HG02885 (cell line): ENCODE data around the gene NCKAP1.
A peak's percentile ranks its signal among the peaks of the same experiment; 100 is the strongest.
"Not testable (repeated sequence)": the region's sequence is repeated elsewhere in the genome, so short reads cannot be mapped to it uniquely, and the experiment has no call there.

Source experiments
- ATAC-seq: cut with Tn5 transposase; IDR thresholded peaks from one replicate; pipeline ENCODE4 v1.9.1; 2021; ENCODE audit warnings: mild to moderate bottlenecking; ENCODE audit not compliant: unreplicated experiment, poor library complexity

Gene NCKAP1, protein sequence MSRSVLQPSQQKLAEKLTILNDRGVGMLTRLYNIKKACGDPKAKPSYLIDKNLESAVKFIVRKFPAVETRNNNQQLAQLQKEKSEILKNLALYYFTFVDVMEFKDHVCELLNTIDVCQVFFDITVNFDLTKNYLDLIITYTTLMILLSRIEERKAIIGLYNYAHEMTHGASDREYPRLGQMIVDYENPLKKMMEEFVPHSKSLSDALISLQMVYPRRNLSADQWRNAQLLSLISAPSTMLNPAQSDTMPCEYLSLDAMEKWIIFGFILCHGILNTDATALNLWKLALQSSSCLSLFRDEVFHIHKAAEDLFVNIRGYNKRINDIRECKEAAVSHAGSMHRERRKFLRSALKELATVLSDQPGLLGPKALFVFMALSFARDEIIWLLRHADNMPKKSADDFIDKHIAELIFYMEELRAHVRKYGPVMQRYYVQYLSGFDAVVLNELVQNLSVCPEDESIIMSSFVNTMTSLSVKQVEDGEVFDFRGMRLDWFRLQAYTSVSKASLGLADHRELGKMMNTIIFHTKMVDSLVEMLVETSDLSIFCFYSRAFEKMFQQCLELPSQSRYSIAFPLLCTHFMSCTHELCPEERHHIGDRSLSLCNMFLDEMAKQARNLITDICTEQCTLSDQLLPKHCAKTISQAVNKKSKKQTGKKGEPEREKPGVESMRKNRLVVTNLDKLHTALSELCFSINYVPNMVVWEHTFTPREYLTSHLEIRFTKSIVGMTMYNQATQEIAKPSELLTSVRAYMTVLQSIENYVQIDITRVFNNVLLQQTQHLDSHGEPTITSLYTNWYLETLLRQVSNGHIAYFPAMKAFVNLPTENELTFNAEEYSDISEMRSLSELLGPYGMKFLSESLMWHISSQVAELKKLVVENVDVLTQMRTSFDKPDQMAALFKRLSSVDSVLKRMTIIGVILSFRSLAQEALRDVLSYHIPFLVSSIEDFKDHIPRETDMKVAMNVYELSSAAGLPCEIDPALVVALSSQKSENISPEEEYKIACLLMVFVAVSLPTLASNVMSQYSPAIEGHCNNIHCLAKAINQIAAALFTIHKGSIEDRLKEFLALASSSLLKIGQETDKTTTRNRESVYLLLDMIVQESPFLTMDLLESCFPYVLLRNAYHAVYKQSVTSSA

DNA sequence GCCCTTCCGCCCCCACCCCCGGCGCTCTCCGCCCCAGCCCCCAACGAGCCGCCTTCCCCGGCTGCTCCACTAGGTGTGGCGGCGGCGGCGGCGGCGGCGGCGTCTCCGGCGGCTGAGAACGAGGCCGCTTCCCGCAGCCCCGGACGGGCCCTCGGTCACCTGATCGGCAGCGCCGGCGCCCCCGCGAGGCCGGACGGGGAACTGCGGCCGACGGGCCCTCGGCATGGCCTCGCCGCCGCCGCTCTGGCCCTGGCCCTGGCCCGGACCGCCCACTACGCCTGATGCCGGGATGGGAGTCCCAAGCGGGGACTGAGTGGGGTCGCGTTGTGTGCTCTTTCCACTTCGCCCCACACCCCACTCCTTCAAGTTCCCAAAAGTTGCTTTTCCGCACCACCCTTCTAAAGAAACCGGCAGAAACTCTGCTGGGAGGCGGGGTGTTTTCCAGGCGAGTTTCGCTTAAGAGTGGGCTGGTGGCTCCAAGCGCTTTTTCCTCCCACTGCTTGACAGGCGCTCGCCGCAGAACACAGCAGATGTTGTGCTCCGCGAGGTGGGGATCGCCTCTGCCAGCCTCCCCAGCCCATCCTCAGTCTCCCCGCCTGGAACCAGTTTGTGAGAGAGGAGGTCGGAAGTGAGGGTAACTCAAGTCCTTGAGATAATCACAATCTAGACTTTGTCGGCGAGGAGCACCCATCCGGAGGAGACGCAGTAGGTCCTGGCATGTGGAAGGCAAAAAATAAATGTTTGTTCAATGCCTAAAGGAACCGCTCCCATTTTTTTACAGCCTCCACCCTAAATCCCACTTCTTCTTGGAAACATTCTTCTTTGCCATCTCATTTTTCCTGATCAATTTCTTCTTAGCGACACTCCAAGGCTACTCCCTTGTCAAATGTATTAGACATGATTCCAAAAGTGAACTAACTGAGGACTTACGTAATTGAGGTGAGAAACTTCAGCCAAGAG is at the start of gene NCKAP1:
Gene NCKAP1, minus strand, starts transcription at position 117 of the 960 bp plus-strand sequence. CDS start 358 bp downstream, outside the sequence.
- peak; percentile 79 for ATAC-seq

DNA sequence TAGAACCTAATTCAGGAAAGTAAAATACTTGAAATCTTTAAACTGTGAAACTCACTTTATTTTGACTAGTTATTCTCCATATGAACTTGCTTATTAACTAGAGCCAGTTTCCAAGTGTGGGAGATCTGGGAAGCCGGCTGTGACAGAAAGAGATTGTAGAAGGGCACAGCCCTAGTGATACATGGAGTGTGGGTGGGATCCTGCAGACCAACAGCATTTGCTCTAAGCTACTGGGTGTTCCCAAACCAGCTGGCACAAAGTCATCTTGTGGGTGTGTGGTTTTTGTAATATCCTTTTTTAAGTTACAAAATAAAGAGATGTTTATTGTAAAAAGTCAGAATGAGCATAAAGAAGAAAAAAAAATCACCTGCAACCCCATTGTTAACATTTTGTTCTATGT is 43.7 kb upstream of the NCKAP1 start:
- ATAC-seq = no peak

DNA sequence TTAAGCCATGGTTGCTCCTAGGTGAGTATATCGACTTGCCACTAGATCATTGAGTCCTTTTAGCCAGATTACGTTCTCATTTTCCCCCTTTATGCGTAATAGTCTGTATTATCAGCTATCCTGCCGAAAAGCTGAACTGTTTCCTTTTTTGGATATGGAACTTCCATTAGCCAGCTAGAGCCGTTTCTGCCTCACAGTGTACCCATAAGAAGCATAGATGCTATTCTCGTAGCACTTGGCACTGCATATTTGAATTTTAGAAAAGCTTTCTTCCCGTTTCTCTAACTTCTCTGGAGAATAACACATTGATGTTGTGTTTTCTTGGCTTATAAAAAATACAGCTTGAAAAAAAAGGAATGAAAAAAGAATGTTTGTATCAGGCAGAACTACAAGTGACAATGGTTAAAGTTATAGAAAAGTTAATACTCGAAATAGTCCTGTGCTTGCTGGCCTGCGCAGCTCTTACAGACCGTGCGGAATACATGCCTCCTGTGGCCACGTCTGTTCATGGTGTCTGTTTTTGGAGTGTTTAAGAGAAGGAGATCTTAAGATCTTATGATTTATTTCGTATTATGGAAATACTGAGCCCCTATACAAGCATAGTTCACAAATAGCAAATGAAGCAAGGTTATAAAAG is 41.0 kb upstream of the NCKAP1 start:
- ATAC-seq = peak; percentile 28

DNA sequence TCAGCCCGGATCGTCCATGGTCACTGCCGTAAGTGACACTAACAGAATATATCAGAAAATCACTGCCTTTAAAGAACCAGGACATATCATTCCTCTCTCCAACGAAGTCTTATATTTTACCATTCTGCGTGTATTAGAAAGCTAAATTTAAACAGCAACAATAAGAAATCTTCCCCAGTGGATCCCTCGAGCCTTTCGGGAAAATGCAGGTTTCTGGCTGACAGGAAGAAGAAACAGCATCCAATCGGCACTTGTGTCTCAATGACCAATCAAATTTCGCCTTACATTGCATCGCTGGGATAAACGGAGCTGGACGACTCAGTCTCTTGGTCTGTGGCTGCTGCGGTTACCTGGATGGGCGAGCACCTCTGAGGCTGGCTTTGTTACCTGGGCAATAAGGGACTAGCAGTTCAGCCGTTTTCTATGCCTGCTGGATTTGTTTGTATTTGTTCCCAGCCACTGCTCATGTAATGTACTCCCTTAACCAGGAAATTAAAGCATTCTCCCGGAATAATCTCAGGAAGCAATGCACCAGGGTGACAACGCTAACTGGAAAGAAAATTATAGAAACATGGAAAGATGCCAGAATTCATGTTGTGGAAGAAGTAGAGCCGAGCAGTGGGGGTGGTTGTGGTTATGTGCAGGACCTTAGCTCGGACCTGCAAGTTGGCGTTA is 40.3 kb upstream of the NCKAP1 start, which contains the start of gene DUSP19:
Gene DUSP19, plus strand, starts transcription at position 284 of the 675 bp plus-strand sequence. Its CDS starts 187 bp downstream, at position 471.
- peak; percentile 92 for ATAC-seq

DNA sequence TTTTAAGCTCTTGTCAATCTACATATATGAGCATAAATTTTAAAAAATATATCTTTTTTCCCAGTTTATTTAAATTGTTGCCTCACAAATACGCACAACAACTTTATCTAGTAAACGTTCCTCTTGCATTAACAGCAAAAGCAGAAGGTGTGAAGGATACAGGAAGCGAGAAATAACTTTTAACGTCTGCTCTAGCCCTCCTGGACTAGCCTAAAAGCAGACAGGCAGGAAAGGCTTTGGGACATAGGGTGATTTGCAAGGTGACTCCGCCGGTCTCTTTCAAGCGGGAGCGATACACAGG is 39.9 kb upstream of the NCKAP1 start:
- ATAC-seq = no peak

DNA sequence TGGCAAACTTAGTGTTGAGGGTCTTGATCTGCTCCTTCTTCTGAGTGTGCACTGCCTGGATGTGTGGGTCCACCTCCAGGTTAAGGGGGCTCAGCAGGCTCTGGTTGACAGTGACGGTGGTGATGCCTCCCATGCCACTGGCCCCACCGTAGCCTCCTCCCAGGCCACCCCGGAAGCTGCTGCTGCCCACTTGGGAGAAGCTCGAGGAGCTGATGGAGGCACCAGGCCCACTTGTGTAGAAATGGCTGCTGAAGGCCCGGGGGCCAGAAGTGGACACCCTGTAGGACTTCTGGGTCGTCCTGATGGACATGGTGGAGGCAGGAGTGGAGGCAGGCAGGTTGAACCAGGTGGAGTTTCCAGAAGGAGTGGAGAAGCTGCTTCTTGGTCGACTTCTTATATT is 33.9 kb upstream of the NCKAP1 start:
- no peak for ATAC-seq

DNA sequence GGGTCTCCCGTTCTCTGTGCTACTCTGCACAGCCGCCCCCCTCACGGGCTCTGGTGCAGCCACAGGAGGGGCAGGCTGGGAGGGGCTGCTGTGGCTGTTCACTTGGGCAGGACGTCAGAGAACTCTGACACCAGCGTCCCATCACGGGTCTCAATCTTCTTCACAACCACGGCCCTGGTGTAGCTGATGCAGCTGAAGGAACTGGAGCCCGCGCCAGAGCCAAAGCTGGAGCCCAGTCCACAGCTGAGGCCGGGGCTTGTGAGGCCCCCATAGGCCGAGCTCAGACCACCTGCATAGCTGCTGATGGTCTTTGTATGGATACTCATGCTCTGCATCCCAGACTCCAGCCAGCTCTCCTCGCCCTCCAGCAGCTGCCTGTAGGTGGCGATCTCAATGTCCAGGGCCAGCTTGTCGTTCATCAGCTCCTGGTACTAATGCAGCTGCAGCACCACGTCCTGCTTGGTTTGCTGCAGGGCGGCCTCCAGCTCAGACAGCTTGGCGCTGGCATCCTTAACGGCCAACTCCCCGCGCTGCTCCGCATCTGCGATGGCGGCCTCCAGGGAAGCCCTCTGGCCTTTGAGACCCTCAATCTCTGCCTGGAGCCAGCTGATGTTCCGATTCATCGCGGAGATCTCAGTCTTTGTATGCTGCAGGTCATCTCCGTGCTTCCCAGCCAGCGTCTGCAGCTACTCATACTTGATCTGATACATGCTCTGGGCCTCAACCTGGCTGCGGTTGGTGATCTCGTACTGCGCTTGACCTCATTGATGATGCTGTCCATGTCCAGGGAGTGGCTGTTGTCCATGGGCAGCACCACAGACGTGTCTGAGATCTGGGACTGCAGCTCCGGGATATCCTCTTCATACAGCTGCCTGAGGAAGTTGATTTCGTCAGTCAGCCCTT is 32.9 kb upstream of the NCKAP1 start:
- ATAC-seq = no peak

DNA sequence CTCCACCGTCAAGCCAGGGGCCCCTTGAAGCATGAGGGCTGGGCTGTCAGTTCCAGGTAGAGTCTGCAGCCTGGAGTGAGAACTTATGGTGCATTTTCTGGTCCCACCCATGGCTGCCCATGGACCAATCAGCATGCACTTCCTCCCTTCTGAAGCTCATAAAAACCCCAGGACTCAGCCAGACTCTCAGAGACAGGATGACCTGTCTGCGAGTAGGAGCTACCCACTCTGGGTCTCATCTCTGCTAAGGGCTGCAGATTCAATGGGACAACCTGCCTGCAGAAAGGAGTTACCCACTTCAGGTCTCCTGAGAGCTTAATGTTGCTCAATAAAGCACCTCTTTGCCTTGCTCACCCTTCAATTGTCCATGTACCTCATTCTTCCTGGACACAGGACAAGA is 30.9 kb upstream of the NCKAP1 start:
- ATAC-seq = no peak

DNA sequence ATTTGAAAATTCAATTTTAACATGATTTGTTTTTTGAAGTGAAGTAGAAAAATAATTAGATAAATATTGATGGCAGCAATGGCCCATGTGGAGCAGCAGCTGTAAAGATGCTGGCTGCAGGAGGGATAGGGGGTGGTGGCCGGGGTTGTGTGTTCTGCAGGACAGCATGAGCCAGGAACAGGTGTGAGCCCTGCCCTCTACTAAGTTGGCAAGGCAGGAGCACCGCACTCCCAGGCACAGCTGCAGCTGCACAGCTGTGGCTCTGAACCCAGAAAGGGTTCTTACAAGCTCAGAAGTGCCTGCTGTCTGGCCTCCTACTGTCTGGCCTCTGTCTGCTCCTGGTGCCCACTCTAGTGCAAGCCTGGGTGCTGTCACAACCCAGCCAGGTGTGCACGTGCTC is 30.3 kb upstream of the NCKAP1 start:
- ATAC-seq = no peak

DNA sequence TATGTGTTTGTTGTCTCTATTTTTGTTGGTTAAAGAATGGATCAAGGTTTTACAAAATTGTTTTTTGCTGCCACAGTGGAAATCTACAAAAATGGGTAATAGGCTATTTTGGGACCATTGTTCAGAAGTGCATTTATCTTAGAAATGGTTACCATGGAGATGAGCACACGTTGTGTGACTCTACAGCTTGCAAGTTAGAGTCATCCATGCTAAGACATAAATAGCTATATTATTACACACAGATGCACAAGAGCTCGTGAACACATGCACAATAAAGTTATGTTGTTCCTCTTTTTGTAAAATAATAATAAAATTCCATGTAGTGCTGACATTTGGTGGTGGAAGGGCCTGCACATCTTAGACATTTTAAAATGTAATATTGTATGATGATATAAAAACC is 24.8 kb upstream of the NCKAP1 start:
- peak; percentile 93 for ATAC-seq

DNA sequence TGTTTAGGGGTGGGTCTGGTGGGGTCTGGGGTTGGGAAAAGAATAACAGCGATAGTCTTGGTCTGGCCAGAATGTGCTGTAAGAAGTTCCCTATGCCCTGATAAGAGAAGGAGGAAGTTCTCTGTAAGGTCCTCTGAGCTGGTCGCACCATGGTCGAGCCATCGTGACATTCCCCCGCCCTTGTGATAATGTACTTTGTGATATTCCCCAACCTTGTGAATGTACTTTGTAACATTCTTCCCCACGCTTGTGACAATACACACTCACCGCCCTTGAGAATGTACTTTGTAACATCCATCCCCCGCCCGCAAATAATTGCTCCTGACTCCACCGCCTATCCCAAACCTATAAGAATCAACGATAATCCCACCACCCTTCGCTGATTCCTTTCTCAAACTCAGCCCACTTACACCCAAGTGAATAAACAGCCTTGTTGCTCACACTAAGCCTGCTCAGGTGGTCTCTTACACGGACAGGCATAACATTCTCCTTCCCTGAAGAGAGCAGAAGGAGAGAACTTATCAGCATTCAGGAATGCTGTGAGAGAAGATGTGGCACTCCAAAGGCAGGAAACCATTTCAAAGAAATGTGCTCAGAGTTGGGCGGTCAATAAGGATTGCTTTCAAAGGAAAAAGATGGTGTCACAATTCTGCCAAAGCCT is 22.4 kb upstream of the NCKAP1 start:
- no peak for ATAC-seq

DNA sequence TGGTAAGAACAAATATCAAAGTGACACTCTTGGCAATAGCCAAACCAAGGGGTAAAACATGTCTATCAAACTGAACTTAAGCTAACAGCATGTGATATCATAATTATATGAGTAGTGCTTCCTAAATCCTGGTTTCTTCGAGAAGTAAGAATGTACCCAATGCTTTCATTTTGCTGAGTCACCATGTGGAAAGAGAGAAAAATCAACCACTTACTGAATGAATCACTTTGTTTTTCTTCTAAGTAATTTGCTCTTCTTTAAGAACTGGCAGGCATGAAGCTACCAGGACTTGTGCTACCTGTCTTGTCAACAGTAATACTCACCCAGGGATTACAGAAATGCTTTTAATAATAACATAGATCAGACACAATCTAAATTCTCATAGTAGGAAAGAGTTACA is 21.3 kb upstream of the NCKAP1 start:
- no peak for ATAC-seq

DNA sequence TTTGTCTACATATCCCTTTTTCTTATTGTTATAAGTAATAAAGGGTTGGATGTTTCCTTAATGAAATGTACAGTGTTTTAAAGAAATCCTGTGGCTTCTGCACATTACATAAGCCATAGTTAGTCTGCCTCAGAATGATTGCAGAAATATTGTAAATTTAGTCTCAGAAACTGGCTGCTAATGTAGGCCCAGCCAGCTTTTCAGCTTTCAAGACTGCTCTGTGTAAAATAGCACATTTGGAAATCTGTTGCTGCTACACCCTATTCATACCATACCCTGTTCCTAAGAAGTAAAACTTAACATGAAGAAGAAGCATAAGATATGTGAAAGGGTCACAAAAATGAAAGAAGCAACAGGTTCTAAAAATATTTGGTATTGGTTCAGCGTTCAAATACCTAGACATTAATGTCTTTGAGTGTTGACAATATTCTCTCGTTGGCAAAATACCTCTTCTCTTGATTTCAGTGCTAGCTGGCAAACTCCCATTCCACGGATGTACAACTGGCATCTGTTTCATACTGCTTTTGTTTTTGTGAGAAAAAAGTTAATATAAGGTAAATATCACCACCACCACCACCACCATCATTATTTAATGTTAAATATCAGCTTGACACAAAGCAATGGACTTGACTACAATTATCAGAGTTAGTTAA is 19.2 kb upstream of the NCKAP1 start:
- peak; percentile 54 for ATAC-seq

DNA sequence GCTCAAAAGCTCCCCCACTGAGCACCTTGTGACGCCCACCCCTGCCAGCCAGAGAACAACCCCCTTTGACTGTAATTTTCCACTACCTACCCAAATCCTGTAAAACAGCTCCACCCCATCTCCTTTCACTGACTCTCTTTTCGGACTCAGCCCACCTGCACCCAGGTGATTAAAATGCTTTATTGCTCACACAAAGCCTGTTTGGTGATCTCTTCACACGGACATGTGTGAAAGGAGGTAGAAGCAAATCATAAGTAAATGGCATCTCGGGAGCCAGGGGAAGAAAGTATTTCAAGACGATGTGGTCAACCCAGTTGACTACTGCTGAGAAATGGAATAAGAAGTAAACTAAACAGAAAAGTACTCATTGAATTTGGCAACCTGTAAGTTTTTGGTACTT is 11.2 kb upstream of the NCKAP1 start:
- no peak for ATAC-seq

DNA sequence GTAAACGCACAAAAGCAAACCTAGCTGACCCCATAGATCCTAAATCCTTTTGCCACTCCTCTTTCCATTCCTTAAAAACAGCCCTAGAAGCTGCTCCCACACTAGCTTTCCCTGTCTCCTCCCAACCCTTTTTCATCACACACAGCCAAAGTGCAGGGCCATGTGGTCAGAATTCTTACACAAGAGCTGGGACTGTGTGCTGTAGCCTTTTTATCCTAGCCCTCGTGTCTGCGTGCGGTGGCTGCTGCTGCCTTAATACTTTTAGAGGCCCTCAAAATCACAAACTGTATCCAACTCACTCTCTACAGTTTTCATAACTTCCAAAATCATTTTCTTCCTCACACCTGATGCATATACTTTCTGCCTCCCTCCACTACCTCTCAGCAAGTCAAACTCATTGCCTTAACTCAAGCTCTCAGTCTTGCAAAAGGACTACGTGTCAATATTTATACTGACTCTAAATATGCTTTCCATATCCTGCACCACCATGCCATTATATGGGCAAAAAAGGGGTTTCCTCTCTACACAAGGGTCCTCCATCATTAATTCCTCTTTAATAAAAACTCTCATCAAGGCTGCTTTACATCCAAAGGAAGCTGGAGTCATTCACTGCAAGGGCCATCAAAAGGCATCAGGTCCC is 9.3 kb upstream of the NCKAP1 start:
- ATAC-seq = not testable (repeated sequence)

DNA sequence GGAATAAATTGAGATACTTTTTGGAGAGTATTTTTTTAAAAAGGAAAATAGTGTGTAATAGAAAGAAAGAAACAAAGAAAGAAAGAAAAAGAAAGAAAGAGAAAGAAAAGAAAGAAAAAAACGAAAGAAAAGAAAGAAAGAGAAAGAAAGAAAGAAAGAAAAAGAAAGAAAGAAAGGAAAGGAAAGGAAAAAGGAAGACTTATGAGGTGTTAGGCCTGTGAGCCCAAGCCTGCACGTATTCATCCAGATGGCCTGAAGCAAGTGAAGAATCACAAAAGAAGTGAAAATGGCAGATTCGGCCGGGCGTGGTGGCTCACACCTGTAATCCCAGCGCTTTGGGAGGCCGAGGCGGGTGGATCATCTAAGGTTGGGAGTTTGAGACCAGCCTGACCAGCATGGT is 5.3 kb upstream of the NCKAP1 start:
- not testable (repeated sequence) for ATAC-seq
